Activated CD4-positive, alpha-beta T cell treated with anti-CD3 and anti-CD28 coated beads for 36 hours (primary cell): ENCODE measurements around the gene EPHX1. TPM values are rescaled to one million over a fixed set of nuclear protein-coding genes. Genes with fewer than 3 reads are reported as not detected.
"Not testable (repeated sequence)": the region's sequence is repeated elsewhere in the genome, so short reads cannot be mapped to it uniquely, and the experiment has no call there.

Source experiments
- ATAC-seq: fragments of 200-7000 bp; cut with Tn5 transposase; one replicate; pipeline ENCODE4 v1.10.0; 2021; ENCODE audit warnings: mild to moderate bottlenecking, moderate library complexity
- CTCF ChIA-PET: fragments of 350-600 bp; sonication (Branson Sonifier 250); formaldehyde crosslinking; loops from one replicate; lab custom pipeline; 2021; ENCODE audit warnings: antibody characterized with exemption; lab: Charles Lee
- POLR2A ChIA-PET: fragments of 350-600 bp; sonication (Branson Sonifier 250); formaldehyde crosslinking; loops from one replicate; lab custom pipeline; 2021; ENCODE audit warnings: antibody characterized with exemption, inconsistent platforms; lab: Charles Lee
- DNase-seq: peaks from one replicate; pipeline ENCODE4 v3.0.0-alpha.2; 2020
- H3K27ac Mint-ChIP-seq: one replicate; pipeline ENCODE4 v1.8.0; 2021; ENCODE audit warnings: mixed read lengths
- H3K27me3 Mint-ChIP-seq: one replicate; pipeline ENCODE4 v1.8.0; 2021; ENCODE audit warnings: mixed read lengths
- H3K36me3 Mint-ChIP-seq: one replicate; pipeline ENCODE4 v1.8.0; 2021; ENCODE audit warnings: low read depth, mixed read lengths
- H3K4me1 Mint-ChIP-seq: one replicate; pipeline ENCODE4 v1.8.0; 2021; ENCODE audit warnings: mixed read lengths
- H3K4me3 Mint-ChIP-seq: one replicate; pipeline ENCODE4 v1.8.0; 2021; ENCODE audit warnings: mild to moderate bottlenecking, moderate library complexity, mixed read lengths
- H3K9me3 Mint-ChIP-seq: one replicate; pipeline ENCODE4 v1.8.0; 2021; ENCODE audit warnings: low read depth, mixed read lengths
- intact Hi-C, 2 experiments: fragments of 100-400 bp; cut with DNase I in 1 of 2; cut with micrococcal nuclease in 1 of 2; formaldehyde crosslinking; loops; one replicate each; pipeline versions ENCODE4 v1.14.2 to v1.15.1; 2022 to 2024; cut with DNase I, micrococcal nuclease
- total RNA-seq, 2 experiments: library from RNA; stranded (reverse); gene quantifications; one replicate each; pipeline ENCODE4 v1.2.3, GENCODE V29; 2021

EPHX1 gene
- total RNA-seq = 1 to 10 TPM; 2.5 to 2.6 TPM

- H3K4me1 Mint-ChIP-seq = peaks cover 8% of the 10 kb centered on the region
- CTCF ChIA-PET = interaction anchor here (0.6 to 1.1 kb wide), 5 partner anchors 10 to 327 kb away, joined by 3 to 5 read pairs (median 3); partner anchors contain the start of gene PYCR2
- no peaks in the 10 kb centered on the region for H3K9me3 Mint-ChIP-seq
- POLR2A ChIA-PET = interaction anchor here (0.8 kb wide), 1 partner anchor 32 kb away, joined by 3 read pairs; the partner anchor contains the start of gene SRP9
- DNase-seq (peak; percentile 84), ATAC-seq (peak; percentile 98)
- intact Hi-C loops = loop anchor here in 1 of 2 experiments (1.0 kb wide), 2 partner anchors 33 to 166 kb away; partner anchors contain the start of gene SRP9
- no peaks in the 10 kb centered on the region for H3K36me3 Mint-ChIP-seq
- no peak within 1 kb of the TSS for H3K27ac Mint-ChIP-seq
- peaks cover 4% of the 10 kb centered on the region for H3K27me3 Mint-ChIP-seq
- H3K4me3 Mint-ChIP-seq = peak within 1 kb of the TSS; percentile 75
Measured at GRCh38 chr1:225809842-225810578, at the start of gene EPHX1. TSS of gene EPHX1 (plus strand) at chr1:225810124. CDS start at chr1:225828730, 18,606 bp downstream.

- no peaks in the 10 kb centered on the region for H3K36me3 Mint-ChIP-seq
- H3K4me1 Mint-ChIP-seq = no peaks in the 10 kb centered on the region
- DNase-seq = no peak
- no peak for ATAC-seq
- ChIA-PET CTCF (interaction anchor here (0.6 to 0.8 kb wide), 2 partner anchors 17 to 58 kb away, joined by 3 read pairs; partner anchors contain the start of gene SRP9), POLR2A (no interaction called here)
- intact Hi-C loops = no loop called here
- H3K27me3 Mint-ChIP-seq = no peaks in the 10 kb centered on the region
- H3K4me3 Mint-ChIP-seq = no peak overlapping the region
- no peaks in the 10 kb centered on the region for H3K9me3 Mint-ChIP-seq
- no peak overlapping the region for H3K27ac Mint-ChIP-seq
Measured at GRCh38 chr1:225760531-225760930, 49.4 kb upstream of the EPHX1 start.

DNA sequence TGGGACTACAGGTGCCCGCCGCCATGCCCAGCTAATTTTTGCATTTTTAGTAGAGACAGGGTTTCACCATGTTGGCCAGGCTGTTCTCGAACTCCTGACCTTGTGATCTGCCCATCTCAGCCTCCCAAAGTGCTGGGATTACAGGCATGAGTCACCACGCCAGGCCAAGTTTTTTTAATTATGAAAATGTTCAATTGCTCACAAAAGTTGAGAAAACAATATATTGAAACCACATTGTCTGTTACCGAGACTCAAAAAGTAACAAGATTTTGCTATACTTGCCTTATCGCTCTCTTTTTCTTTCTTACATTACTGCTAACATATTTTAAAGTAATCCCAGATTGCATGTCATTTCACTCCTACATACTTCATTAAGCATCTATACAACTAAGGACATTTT lies 48.5 kb upstream of the EPHX1 start:
- POLR2A ChIA-PET, H3K36me3 Mint-ChIP-seq, intact Hi-C loops, H3K4me3 Mint-ChIP-seq, CTCF ChIA-PET, H3K4me1 Mint-ChIP-seq, H3K27me3 Mint-ChIP-seq, H3K27ac Mint-ChIP-seq, H3K9me3 Mint-ChIP-seq, ATAC-seq, DNase-seq: not testable (repeated sequence)

GRCh38 chr1:225762002-225762441 lies 47.9 kb upstream of the EPHX1 start:
- ATAC-seq = no peak
- CTCF ChIA-PET = interaction anchor here (0.6 kb wide), 1 partner anchor 16 kb away, joined by 4 read pairs; no protein-coding TSS in a partner anchor

GRCh38 chr1:225762444-225762843 lies 47.5 kb upstream of the EPHX1 start:
- no peaks in the 10 kb centered on the region for H3K4me1 Mint-ChIP-seq
- H3K27me3 Mint-ChIP-seq = no peaks in the 10 kb centered on the region
- CTCF ChIA-PET = interaction anchor here (0.6 kb wide), 1 partner anchor 16 kb away, joined by 4 read pairs; no protein-coding TSS in a partner anchor
- no peaks in the 10 kb centered on the region for H3K9me3 Mint-ChIP-seq
- H3K27ac Mint-ChIP-seq = no peak overlapping the region
- POLR2A ChIA-PET = interaction anchor here (0.6 kb wide), 1 partner anchor 159 kb away, joined by 4 read pairs; no protein-coding TSS in a partner anchor
- no peak overlapping the region for H3K4me3 Mint-ChIP-seq
- intact Hi-C loops = no loop called here
- no peak for DNase-seq
- no peak for ATAC-seq
- H3K36me3 Mint-ChIP-seq = no peaks in the 10 kb centered on the region

More at GRCh38 chr1:225762002-225762441, 47.9 kb upstream of the EPHX1 start:
- no peak for DNase-seq
- POLR2A ChIA-PET = no interaction called here
- Mint-ChIP-seq H3K4me3 (no peak overlapping the region), H3K4me1 (no peaks in the 10 kb centered on the region), H3K27me3 (no peaks in the 10 kb centered on the region), H3K27ac (no peak overlapping the region), H3K36me3 (no peaks in the 10 kb centered on the region), H3K9me3 (no peaks in the 10 kb centered on the region)
- intact Hi-C loops = no loop called here

DNA sequence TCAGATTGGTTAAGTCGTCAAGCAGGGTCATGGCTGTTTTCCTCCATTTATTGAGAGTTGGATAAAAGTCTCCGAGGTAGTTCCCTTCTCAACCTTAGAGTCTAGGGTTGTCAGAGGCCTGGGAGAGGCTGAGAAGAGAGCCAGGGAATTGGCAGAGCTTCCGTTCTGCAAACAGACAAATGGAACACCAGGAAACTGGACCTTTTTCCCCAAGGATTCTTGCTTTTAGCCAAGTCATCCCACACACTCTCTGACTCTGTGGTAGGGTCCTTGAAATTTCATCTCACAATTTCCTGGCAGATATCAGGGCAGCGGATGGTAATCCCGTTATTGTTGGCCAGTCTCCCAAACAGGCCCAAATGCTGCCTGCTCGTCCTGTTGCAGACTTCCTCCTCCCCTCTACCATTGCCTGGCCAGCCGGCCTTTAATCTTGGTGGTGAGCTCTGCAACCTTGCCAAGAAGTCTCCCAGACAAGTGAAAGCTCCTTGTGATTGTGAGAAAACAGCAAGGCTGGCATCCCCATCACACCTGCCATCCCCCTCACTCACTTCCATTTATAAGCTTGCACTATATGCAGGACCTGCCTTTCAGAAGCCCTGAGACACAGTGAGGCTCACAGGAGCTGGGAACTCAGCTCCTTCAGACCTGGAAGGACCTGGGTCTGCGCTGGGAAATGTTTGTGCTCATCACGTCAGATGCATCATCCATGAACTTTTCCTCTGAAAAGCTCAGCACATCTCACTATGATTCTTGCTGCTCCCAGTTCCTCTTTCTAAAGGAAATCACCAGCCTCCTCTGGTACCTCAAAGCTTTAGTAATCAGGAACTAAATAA lies 46.0 kb upstream of the EPHX1 start:
- no peaks in the 10 kb centered on the region for H3K27me3 Mint-ChIP-seq
- H3K27ac Mint-ChIP-seq = no peak overlapping the region
- ChIA-PET CTCF (interaction anchor here (0.7 to 1.3 kb wide), 3 partner anchors 14 to 444 kb away, joined by 4 to 5 read pairs (median 4); no protein-coding TSS in a partner anchor), POLR2A (no interaction called here)
- H3K4me1 Mint-ChIP-seq = no peaks in the 10 kb centered on the region
- no peaks in the 10 kb centered on the region for H3K36me3 Mint-ChIP-seq
- no peak for DNase-seq
- no peak overlapping the region for H3K4me3 Mint-ChIP-seq
- intact Hi-C loops = no loop called here
- ATAC-seq = no peak
- no peaks in the 10 kb centered on the region for H3K9me3 Mint-ChIP-seq

GRCh38 chr1:225765982-225766674 lies 43.8 kb upstream of the EPHX1 start:
- no peaks in the 10 kb centered on the region for H3K27me3 Mint-ChIP-seq
- no peaks in the 10 kb centered on the region for H3K36me3 Mint-ChIP-seq
- H3K4me3 Mint-ChIP-seq = no peak overlapping the region
- ATAC-seq = no peak
- DNase-seq = no peak
- H3K27ac Mint-ChIP-seq = no peak overlapping the region
- ChIA-PET POLR2A (no interaction called here), CTCF (no interaction called here)
- H3K9me3 Mint-ChIP-seq = no peaks in the 10 kb centered on the region
- no peaks in the 10 kb centered on the region for H3K4me1 Mint-ChIP-seq
- intact Hi-C loops = no loop called here

DNA sequence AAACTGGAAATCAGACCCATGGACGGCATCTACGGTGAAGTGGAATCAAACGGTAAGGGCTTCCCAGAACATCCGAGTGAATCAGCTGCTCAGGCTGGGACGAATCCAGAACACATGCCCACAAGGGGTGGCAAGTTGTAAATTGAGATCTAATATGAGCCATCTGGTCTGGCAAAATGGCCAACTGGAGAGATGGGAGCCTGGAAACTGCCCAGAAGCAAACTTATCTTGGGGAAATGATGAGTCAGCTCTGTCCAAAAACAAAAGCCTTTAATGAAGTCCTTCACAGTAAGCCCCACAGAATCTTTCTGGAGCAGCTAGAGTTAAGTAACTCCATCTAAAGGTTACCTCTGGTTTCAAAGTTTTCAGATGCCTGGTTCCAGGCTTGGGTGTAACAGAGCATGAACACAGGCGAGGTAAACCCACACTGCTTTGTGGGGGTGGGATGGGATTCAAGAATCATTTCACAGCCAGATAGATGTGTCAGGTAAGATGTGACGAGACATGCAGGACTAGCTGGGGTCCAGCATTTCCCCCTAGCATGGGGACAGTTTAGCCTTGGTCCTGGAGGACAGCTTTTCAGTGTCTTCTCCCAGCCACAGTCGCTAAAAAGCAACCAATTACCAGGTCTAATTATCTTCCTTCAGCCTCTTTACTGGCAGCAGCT lies 42.8 kb upstream of the EPHX1 start:
- no peak for DNase-seq
- H3K27me3 Mint-ChIP-seq = no peaks in the 10 kb centered on the region
- CTCF ChIA-PET = interaction anchor here (0.5 to 1.2 kb wide), 3 partner anchors 9 to 113 kb away, joined by 3 to 11 read pairs (median 4); partner anchors contain the start of gene SRP9
- no peaks in the 10 kb centered on the region for H3K36me3 Mint-ChIP-seq
- POLR2A ChIA-PET = no interaction called here
- H3K4me1 Mint-ChIP-seq = no peaks in the 10 kb centered on the region
- H3K9me3 Mint-ChIP-seq = no peaks in the 10 kb centered on the region
- no peak overlapping the region for H3K4me3 Mint-ChIP-seq
- H3K27ac Mint-ChIP-seq = no peak overlapping the region
- ATAC-seq = no peak
- intact Hi-C loops = no loop called here

DNA sequence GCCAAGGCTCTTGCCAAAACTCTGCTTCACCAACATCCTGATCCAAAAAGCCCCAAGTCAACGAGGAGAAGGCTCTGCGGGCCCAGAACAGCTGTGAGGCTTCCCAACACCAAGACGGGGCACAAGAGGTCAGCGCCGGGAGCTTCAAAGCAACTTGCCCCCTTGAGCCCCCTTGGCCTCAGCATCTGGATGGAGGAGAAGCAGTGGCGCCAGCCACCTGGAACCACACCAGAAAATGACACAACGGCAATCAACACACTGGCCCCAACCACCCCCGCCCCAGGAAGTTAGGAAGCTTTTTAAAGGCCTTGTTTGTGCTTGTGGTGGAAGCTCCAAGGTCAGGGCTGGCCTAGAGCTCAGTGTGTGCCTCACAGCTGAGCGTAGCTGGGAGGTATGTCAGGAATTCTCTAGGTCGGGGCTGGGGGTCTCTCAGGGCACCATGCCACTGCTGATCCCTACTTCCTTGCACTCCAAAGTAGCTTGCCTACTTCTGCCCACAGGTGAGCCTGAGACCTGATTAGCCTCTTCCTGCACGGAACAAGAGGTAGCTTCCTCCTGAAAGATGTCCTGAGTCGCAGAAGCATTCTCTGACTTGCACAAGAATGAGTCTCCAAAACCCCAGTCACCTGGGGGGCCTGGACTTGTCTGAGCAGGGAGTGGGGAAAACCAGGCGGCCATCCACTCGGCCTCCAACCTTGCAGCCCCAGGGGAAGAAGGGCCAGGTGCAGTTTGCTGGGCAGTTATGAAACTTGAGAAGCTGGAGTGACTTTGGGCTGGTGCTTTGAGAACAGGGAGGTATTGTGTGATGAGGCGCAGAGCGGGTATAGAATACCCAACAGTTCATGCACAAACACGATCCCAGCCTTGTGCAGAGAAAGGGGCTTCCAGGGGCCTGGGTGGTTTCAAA lies 42.0 kb upstream of the EPHX1 start:
- POLR2A ChIA-PET = no interaction called here
- H3K4me3 Mint-ChIP-seq = no peak overlapping the region
- no peaks in the 10 kb centered on the region for H3K27me3 Mint-ChIP-seq
- no peaks in the 10 kb centered on the region for H3K36me3 Mint-ChIP-seq
- no peak for DNase-seq
- H3K4me1 Mint-ChIP-seq = no peaks in the 10 kb centered on the region
- CTCF ChIA-PET = interaction anchor here (0.5 to 2.0 kb wide), 5 partner anchors 8 to 293 kb away, joined by 3 to 11 read pairs (median 4); partner anchors contain the start of gene SRP9
- ATAC-seq = no peak
- intact Hi-C loops = no loop called here
- no peaks in the 10 kb centered on the region for H3K9me3 Mint-ChIP-seq
- H3K27ac Mint-ChIP-seq = no peak overlapping the region
